Measurements from ENCODE around the gene NAT9. TPM values are rescaled to one million over a fixed set of nuclear protein-coding genes. Genes with fewer than 3 reads are reported as not detected.

Gene NAT9
- total RNA-seq, 6 experiments from 2014 or later = 40.9 to 50.7 (median 46.6) TPM

DNA sequence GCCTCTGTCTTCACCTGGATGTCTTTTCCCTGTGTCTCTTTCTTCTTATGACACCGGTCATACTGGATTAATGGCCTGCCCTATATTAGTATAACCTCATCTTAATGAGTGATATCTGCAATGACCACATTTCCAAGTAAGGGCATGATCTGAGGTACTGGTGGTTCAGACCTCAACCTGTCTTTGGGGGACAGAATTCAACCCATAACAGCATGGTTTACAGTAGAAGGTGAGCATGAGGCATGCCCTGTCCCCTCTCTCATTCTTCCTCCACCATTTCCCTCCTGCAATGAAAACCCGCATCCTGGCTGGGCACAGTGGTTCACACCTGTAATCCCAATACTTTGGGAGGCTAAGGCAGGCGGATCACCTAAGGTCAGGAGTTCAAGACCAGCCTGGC is 41.9 kb downstream of the NAT9 start:
- H3K9me3 Mint-ChIP-seq = no peaks in the 10 kb centered on the region
- TF ChIP-seq, protein P1, sequence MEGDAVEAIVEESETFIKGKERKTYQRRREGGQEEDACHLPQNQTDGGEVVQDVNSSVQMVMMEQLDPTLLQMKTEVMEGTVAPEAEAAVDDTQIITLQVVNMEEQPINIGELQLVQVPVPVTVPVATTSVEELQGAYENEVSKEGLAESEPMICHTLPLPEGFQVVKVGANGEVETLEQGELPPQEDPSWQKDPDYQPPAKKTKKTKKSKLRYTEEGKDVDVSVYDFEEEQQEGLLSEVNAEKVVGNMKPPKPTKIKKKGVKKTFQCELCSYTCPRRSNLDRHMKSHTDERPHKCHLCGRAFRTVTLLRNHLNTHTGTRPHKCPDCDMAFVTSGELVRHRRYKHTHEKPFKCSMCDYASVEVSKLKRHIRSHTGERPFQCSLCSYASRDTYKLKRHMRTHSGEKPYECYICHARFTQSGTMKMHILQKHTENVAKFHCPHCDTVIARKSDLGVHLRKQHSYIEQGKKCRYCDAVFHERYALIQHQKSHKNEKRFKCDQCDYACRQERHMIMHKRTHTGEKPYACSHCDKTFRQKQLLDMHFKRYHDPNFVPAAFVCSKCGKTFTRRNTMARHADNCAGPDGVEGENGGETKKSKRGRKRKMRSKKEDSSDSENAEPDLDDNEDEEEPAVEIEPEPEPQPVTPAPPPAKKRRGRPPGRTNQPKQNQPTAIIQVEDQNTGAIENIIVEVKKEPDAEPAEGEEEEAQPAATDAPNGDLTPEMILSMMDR (IDR thresholded peaks at IDR 0.05) = no peak
- no peaks in the 10 kb centered on the region for H3K36me3 Mint-ChIP-seq (ENCODE audit: low read depth)
- no peak overlapping the region for H3K4me3 Mint-ChIP-seq
- H3K4me1 Mint-ChIP-seq (ENCODE audit: low read depth) = no peaks in the 10 kb centered on the region
- H3K27ac Mint-ChIP-seq = no peak overlapping the region
- peaks cover 35% of the 10 kb centered on the region for H3K27me3 Mint-ChIP-seq (ENCODE audit: insufficient read depth)
- DNase-seq = no peak

DNA sequence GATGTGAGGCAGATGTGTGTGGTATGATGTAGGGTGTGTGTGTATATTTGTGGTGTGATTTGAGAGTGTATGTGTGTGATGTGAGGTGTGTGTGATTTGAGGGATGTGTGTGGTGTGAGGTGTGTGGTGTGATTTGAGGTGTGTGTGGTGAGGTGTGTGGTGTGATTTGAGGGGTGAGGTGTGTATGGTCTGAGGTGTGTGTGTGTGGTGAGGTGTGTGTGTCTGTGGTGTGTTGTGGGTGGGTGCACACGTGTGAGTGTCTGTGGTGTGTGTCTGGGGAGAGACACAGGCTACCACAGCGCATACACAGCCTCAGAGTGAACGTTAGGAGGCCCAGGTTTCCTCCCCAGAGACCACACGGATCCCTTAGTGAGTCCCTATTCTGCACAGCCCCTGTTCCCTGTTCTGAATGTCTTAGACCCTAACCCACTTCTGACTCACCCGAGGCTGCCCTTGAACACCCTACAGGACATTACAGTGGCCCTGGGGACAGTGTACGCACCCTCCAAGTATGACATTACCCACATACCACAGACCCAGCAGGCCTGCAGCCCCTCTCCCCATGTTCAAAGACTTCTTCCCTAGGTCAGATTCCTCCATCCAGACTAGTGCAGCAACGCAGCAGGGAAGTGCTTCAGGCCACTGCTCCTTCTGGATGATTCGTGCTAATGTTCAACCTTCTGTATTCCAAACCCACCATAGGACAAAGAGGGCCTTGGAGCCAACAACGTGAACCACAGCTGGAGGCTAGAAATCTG is 42.6 kb downstream of the NAT9 start:
- H3K4me1 Mint-ChIP-seq (ENCODE audit: low read depth) = no peaks in the 10 kb centered on the region
- H3K27ac Mint-ChIP-seq = no peak overlapping the region
- H3K9me3 Mint-ChIP-seq = no peaks in the 10 kb centered on the region
- DNase-seq = no peak
- TF ChIP-seq, protein P1 (IDR thresholded peaks at IDR 0.05) = no peak
- H3K36me3 Mint-ChIP-seq (ENCODE audit: low read depth) = no peaks in the 10 kb centered on the region
- H3K27me3 Mint-ChIP-seq (ENCODE audit: insufficient read depth) = peaks cover 29% of the 10 kb centered on the region
- no peak overlapping the region for H3K4me3 Mint-ChIP-seq

DNA sequence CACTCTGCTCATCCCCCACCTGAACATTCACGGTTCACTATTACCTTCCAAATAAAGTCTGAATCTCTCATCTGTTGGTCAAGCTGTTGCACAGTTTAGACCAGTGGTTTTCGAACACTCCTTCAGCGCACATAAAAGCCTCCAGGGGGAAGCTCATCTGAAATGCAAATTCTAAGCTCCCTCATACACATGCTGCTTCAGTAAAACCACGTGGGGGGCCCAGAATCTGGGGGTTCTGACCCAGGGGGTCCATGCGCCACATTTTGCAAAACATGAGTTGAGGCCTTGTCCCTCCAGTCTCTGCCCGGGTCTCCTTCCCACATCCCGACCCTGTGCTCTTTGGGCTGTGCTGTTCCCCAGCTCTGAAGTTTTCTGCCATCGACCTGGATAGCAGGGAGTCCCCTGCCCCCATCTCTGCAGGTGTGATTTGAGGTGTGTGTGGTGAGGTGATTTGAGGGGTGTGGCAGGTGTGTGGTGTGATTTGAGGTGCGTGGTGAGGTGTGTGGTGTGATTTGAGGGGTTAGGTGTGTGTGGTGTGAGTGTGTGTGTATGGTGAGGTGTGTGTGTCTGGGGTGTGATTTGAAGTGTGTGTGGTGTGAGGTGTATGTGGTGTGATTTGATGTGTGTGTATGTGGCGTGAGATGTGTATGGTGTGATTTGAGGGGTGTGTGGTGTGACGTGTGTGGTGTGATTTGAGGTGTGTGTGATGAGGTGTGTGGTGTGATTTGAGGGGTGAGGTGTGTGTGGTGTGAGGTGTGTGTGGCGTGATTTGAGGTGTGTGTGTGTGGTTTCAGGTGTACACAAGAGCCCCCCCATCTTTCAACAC is 43.9 kb downstream of the NAT9 start:
- DNase-seq = no peak
- H3K36me3 Mint-ChIP-seq (ENCODE audit: low read depth) = no peaks in the 10 kb centered on the region
- TF ChIP-seq, protein P1 (IDR thresholded peaks at IDR 0.05) = no peak
- no peaks in the 10 kb centered on the region for H3K4me1 Mint-ChIP-seq (ENCODE audit: low read depth)
- no peak overlapping the region for H3K4me3 Mint-ChIP-seq
- no peaks in the 10 kb centered on the region for H3K9me3 Mint-ChIP-seq
- peaks cover 17% of the 10 kb centered on the region for H3K27me3 Mint-ChIP-seq (ENCODE audit: insufficient read depth)
- H3K27ac Mint-ChIP-seq = no peak overlapping the region

DNA sequence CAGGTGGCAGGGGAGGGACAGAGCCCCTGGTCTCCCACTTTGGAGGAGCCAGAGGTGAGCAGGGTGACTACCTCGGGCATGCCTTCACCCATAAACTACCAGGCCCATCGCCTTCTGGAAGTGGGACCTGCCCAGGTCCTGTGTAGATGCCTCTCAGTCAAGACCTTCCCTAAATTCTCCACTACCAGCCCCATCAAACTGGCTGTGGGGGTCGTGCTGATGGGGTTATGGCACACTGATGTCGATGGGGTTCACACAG is 44.9 kb downstream of the NAT9 start:
- H3K27ac Mint-ChIP-seq = no peak overlapping the region
- no peaks in the 10 kb centered on the region for H3K9me3 Mint-ChIP-seq
- H3K4me1 Mint-ChIP-seq (ENCODE audit: low read depth) = no peaks in the 10 kb centered on the region
- DNase-seq = no peak
- TF ChIP-seq, protein P1 (IDR thresholded peaks at IDR 0.05) = no peak
- no peak overlapping the region for H3K4me3 Mint-ChIP-seq
- no peaks in the 10 kb centered on the region for H3K36me3 Mint-ChIP-seq (ENCODE audit: low read depth)
- peaks cover 13% of the 10 kb centered on the region for H3K27me3 Mint-ChIP-seq (ENCODE audit: insufficient read depth)

DNA sequence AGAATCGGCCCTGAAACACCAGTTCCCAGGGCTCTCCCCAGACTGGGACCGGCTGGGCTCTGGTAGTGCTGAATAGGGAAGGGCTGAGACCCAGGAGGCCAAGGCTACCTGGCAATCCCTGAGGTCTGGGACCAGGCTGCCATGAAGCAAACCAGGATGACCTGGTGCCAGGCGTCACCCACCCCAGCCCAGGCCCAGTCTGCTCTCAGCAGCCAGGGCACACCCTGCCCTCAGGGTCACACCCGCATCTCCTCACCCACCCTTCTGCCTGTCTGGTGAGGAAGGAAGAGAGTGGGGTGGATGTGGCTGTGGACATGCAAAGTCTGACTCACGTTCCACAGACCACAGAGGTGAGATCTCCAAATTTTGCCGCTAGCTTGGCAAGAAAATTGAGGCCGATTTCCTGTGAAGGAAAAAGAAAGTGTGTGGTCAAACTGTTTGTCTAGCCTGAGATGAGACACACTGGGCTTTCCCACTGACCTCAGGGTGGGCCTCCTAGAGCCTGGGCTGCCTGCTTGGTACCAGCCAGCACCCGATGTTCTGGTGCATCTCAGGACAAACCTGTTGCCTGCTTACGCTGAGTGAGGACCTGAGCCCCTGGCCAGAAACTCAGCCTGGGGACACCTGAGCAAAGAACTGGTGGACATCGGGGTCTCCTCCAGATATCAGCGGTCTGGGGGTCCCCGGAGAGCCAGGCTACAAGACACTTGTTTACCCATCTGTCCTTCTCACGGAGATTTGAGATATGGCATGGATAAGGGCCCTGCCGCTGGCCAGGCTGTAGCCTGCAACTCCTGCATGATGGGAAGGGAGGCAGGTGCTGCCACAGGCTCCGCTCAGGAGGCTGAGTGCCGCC is 45.4 kb downstream of the NAT9 start:
- Mint-ChIP-seq H3K27me3 (ENCODE audit: insufficient read depth) (peaks cover 7% of the 10 kb centered on the region; the same call in 1 of the 2 replicates), H3K27ac (no peak overlapping the region), H3K4me1 (ENCODE audit: low read depth) (no peaks in the 10 kb centered on the region), H3K36me3 (ENCODE audit: low read depth) (no peaks in the 10 kb centered on the region), H3K4me3 (no peak overlapping the region), H3K9me3 (no peaks in the 10 kb centered on the region)
- TF ChIP-seq, protein P1 (IDR thresholded peaks at IDR 0.05) = no peak
- no peak for DNase-seq
